ENCODE results near the gene HOXB5. TPM values are rescaled to one million over a fixed set of nuclear protein-coding genes. Genes with fewer than 3 reads are reported as not detected.

HOXB5 gene
- total and polyA plus RNA-seq, 10 of the 15 experiments (the other 5 are each of a cell fraction or from before 2014, with no cell fraction given) = not detected

- intact Hi-C loops (cut with micrococcal nuclease; ENCODE audit: unreplicated experiment) (no loop called here), in situ Hi-C loops (cut with MboI) (no loop called here)
- FAIRE-seq (no peak), DNase-seq (ENCODE audit: low read depth, low spot score) (no peak), ATAC-seq (no peak)
- POLR2A ChIA-PET = interaction anchor here (0.6 to 1.7 kb wide), 4 partner anchors 14 to 120 kb away, joined by 3 to 6 read pairs (median 5); no protein-coding TSS in a partner anchor
- Histone ChIP-seq H3K9ac (ENCODE audit: control insufficient read depth, insufficient read depth, low read length) (peak overlapping the region; percentile 76), H3K27me3 (replicated peaks in 1 of 2; ENCODE audit: control insufficient read depth in 2 of 2, insufficient read depth in 2 of 2, low read length in 1 of 2) (peaks cover 6 to 13% of the 10 kb centered on the region in 2 experiments; a peak in 3 of 4 replicates), H3K4me2 (ENCODE audit: control insufficient read depth, insufficient read depth) (peak overlapping the region; percentile 91), H3K9me3 (replicated peaks; ENCODE audit: control insufficient read depth, insufficient read depth, low read length) (no peaks in the 10 kb centered on the region), H3K79me2 (ENCODE audit: control insufficient read depth, insufficient read depth, low read length) (no peaks in the 10 kb centered on the region), H3K36me3 (ENCODE audit: control insufficient read depth in 2 of 2, insufficient read depth in 2 of 2, low read length in 1 of 2) (no peaks in the 10 kb centered on the region; a peak in 1 of 4 replicates), H3K4me1 (ENCODE audit: control insufficient read depth, insufficient read depth, low read length) (peaks cover 11% of the 10 kb centered on the region), H3K4me3 (peak overlapping the region; percentile 86), H4K20me1 (ENCODE audit: control insufficient read depth, insufficient read depth) (no peaks in the 10 kb centered on the region), H2AFZ (ENCODE audit: control insufficient read depth, low read depth, low read length) (peak overlapping the region; percentile 96), H3K27ac (ENCODE audit: control insufficient read depth, insufficient read depth) (no peak overlapping the region)
- WGBS (ENCODE audit: insufficient coverage, insufficient replicate concordance, low lambda C conversion rate, missing lambda C conversion rate) = 14% methylated on average over 15 of the region's 15 CpGs
- CTCF ChIA-PET = interaction anchor here (0.8 to 1.8 kb wide), 10 partner anchors 9 to 584 kb away, joined by 3 to 8 read pairs (median 4); no protein-coding TSS in a partner anchor
- SMC1A ChIA-PET (ENCODE audit: uncharacterized antibody, unreplicated experiment) = interaction anchor here (0.8 to 1.1 kb wide), 3 partner anchors 21 to 584 kb away, joined by 3 read pairs; no protein-coding TSS in a partner anchor
- BruUV-seq (replicated peaks) = no TSS peak
- TF ChIP-seq ZBTB11 (CRISPR knock-in tag; IDR thresholded peaks at IDR 0.05) = no peak
- peak in 1 of 2 experiments; percentile 13; a peak in 1 of 3 replicates for TF ChIP-seq EGR1 (IDR thresholded peaks at IDR 0.05; ENCODE audit: borderline replicate concordance in 1 of 2, low read depth in 2 of 2, low read length in 2 of 2)
- RAD21 ChIA-PET (ENCODE audit: unreplicated experiment) = interaction anchor here (0.9 to 1.7 kb wide), 5 partner anchors 13 to 529 kb away, joined by 3 to 4 read pairs (median 3); partner anchors contain the start of gene HOXB5
These were observed 16.2 kb upstream of the HOXB5 start for GRCh38 chr17:48609759-48610281.

Measured in GM12878 (cell line).